DND-41 (cell line): Measurements from ENCODE around the gene NFATC2.

Experiments
- ATAC-seq: fragments of 200-7000 bp; cut with Tn5 transposase; 3 replicates; pipeline ENCODE4 v1.9.1; 2021; ENCODE audit warnings: low read depth; ENCODE audit not compliant: insufficient read depth
- DNase-seq: peaks from one replicate; pipeline ENCODE4 v3.0.0-alpha.2; 2020
- H2AFZ ChIP-seq: 2 replicates; pipeline ENCODE4 v1.6.0; 2012; ENCODE audit warnings: low read depth, low read length
- H3K27ac ChIP-seq: 2 replicates; pipeline ENCODE4 v1.5.1; 2012; ENCODE audit warnings: low read length, inconsistent platforms
- H3K27me3 ChIP-seq: fragments of 200-600 bp; sonication (generic); 2 replicates; pipeline ENCODE4 v1.6.0; 2012; ENCODE audit warnings: low read length, mild to moderate bottlenecking, inconsistent platforms; ENCODE audit not compliant: insufficient read depth, poor library complexity
- H3K36me3 ChIP-seq: 2 replicates; pipeline ENCODE4 v1.5.1; 2012; ENCODE audit warnings: low read length, inconsistent platforms; ENCODE audit not compliant: insufficient read depth
- H3K4me1 ChIP-seq: 2 replicates; pipeline ENCODE4 v1.5.1; 2012; ENCODE audit warnings: mild to moderate bottlenecking, low read length; ENCODE audit not compliant: insufficient read depth
- H3K4me2 ChIP-seq: 2 replicates; pipeline ENCODE4 v1.6.0; 2012; ENCODE audit warnings: mild to moderate bottlenecking, moderate library complexity, low read length, inconsistent platforms; ENCODE audit not compliant: insufficient read depth
- H3K4me3 ChIP-seq, 2 experiments: fragments of 200-600 bp in 1 of 2; shearing (Covaris generic) in 1 of 2; 2 replicates each; pipeline ENCODE4 v1.5.1; 2012 to 2016; ENCODE audit warnings: inconsistent platforms in 2 of 2, low read length in 2 of 2, mild to moderate bottlenecking in 2 of 2, low read depth in 1 of 2, moderate library complexity in 1 of 2
- H3K79me2 ChIP-seq: 2 replicates; pipeline ENCODE4 v1.6.0; 2012; ENCODE audit warnings: low read length, inconsistent platforms; ENCODE audit not compliant: insufficient read depth
- H3K9ac ChIP-seq: 2 replicates; pipeline ENCODE4 v1.6.0; 2012; ENCODE audit warnings: low read depth, mild to moderate bottlenecking, inconsistent platforms, low read length, moderate library complexity
- H3K9me3 ChIP-seq: 2 replicates; pipeline ENCODE4 v1.5.1; 2012; ENCODE audit warnings: low read length, moderate library complexity, mild to moderate bottlenecking, inconsistent platforms; ENCODE audit not compliant: insufficient read depth, severe bottlenecking
- H4K20me1 ChIP-seq: 2 replicates; pipeline ENCODE4 v1.6.0; 2012; ENCODE audit warnings: low read length; ENCODE audit not compliant: insufficient read depth
- EZH2 ChIP-seq: IDR thresholded peaks from 3 replicates; pipeline ENCODE4 v1.6.1; 2012; ENCODE audit warnings: borderline replicate concordance, low read depth, mild to moderate bottlenecking, moderate library complexity, low read length, inconsistent platforms; ENCODE audit not compliant: severe bottlenecking
- TF ChIP-seq, protein P1 (sequence below): IDR thresholded peaks from 2 replicates; pipeline ENCODE4 v1.5.1; 2012; ENCODE audit warnings: borderline replicate concordance, low read length, moderate library complexity, mild to moderate bottlenecking; ENCODE audit not compliant: poor library complexity, severe bottlenecking; ENCODE audit errors: extremely low read depth

Gene NFATC2

DNA sequence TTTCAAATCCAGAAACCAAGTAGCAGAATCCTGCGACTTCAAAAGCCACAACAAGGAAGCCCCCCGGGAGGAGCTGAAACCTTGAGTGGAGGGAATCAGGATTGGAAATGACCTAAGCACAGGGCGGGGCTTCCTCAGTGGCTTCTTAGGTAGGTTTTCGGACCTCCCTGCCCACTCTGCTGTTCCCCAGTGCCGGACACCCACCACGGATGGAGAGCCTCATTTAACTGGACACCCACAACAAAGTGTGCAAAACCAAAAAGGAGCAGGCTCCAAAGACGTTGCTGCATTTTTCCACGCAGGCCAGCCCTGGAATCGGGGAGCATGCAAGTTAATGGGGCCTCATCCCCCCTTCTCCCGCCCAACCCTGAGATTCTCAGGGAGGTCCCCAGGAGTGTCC is 144.4 kb downstream of the NFATC2 start:
- no peaks in the 10 kb centered on the region for H3K36me3 ChIP-seq
- DNase-seq: no peak
- H3K79me2 ChIP-seq: no peaks in the 10 kb centered on the region
- TF ChIP-seq, protein P1, sequence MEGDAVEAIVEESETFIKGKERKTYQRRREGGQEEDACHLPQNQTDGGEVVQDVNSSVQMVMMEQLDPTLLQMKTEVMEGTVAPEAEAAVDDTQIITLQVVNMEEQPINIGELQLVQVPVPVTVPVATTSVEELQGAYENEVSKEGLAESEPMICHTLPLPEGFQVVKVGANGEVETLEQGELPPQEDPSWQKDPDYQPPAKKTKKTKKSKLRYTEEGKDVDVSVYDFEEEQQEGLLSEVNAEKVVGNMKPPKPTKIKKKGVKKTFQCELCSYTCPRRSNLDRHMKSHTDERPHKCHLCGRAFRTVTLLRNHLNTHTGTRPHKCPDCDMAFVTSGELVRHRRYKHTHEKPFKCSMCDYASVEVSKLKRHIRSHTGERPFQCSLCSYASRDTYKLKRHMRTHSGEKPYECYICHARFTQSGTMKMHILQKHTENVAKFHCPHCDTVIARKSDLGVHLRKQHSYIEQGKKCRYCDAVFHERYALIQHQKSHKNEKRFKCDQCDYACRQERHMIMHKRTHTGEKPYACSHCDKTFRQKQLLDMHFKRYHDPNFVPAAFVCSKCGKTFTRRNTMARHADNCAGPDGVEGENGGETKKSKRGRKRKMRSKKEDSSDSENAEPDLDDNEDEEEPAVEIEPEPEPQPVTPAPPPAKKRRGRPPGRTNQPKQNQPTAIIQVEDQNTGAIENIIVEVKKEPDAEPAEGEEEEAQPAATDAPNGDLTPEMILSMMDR: no peak
- TF ChIP-seq EZH2: no peak
- H3K4me1 ChIP-seq: no peaks in the 10 kb centered on the region
- no peaks in the 10 kb centered on the region for H3K9me3 ChIP-seq
- no peak overlapping the region for H3K4me2 ChIP-seq
- H3K4me3 ChIP-seq: no peak overlapping the region
- no peak for ATAC-seq
- H3K27me3 ChIP-seq: peaks cover under 1% of the 10 kb centered on the region
- H3K27ac ChIP-seq: no peak overlapping the region
- H3K9ac ChIP-seq: no peak overlapping the region
- H4K20me1 ChIP-seq: no peaks in the 10 kb centered on the region
- H2AFZ ChIP-seq: no peak overlapping the region

DNA sequence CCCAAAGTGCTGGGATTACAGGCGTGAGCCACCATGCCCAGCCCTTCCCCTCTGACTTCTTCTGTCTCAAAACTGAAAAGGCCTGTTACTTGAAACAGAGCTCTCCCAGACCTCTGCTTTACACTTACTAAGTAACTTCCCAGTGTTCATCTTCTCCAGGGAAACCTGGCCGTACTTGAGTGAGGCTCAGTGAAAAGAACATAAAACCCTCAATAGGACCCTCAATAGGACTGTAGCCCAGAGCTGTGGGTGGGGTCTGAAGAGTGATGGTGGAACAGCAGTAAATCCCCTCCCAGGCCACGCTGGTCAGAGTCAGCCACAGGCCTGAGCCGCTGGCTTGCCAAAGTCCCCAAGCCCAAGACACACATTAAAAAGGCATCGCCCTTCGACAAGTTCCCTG is 145.4 kb downstream of the NFATC2 start:
- H3K27me3 ChIP-seq: peaks cover 4% of the 10 kb centered on the region
- TF ChIP-seq, protein P1: no peak
- TF ChIP-seq EZH2: no peak
- no peaks in the 10 kb centered on the region for H3K9me3 ChIP-seq
- H3K27ac ChIP-seq: no peak overlapping the region
- DNase-seq (no peak), ATAC-seq (no peak)
- H3K79me2 ChIP-seq: no peaks in the 10 kb centered on the region
- H3K4me3 ChIP-seq: no peak overlapping the region
- no peaks in the 10 kb centered on the region for H3K4me1 ChIP-seq
- no peaks in the 10 kb centered on the region for H4K20me1 ChIP-seq
- H3K4me2 ChIP-seq: no peak overlapping the region
- no peak overlapping the region for H3K9ac ChIP-seq
- no peak overlapping the region for H2AFZ ChIP-seq
- H3K36me3 ChIP-seq: no peaks in the 10 kb centered on the region

DNA sequence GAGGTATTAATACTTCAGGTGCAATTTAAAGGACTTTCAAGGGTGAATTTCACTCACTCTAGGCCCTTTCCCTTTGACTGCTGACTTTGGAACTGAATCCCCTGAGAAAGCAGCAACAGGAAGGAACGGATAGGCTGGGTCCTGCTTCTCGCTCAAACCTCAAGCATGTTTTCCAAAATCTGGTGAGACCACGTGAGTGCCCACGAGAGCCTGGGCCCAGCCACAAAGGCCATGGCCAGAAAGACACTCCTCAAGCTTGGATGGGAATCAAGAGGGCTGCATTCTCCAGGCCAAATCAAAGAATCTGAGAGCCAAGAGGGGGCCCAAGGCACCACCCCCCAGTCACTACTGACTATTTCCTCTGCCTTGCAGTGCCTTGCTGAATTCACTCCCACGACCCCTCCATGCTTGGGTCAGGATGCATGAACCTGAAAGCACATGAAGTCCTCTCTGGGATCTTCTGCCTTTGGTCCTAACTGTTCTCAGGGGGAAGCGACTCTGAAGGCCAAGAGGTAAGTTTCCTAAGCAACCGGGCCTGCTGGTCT is 146.1 kb downstream of the NFATC2 start:
- ATAC-seq (no peak), DNase-seq (no peak)
- TF ChIP-seq, protein P1: no peak
- TF ChIP-seq EZH2: no peak
- H3K4me2 ChIP-seq: no peak overlapping the region
- H3K9ac ChIP-seq: no peak overlapping the region
- H3K27ac ChIP-seq: no peak overlapping the region
- no peaks in the 10 kb centered on the region for H4K20me1 ChIP-seq
- H3K4me1 ChIP-seq: no peaks in the 10 kb centered on the region
- H3K36me3 ChIP-seq: no peaks in the 10 kb centered on the region
- no peaks in the 10 kb centered on the region for H3K9me3 ChIP-seq
- H3K79me2 ChIP-seq: no peaks in the 10 kb centered on the region
- H3K27me3 ChIP-seq: peaks cover 4% of the 10 kb centered on the region
- no peak overlapping the region for H3K4me3 ChIP-seq
- no peak overlapping the region for H2AFZ ChIP-seq

DNA sequence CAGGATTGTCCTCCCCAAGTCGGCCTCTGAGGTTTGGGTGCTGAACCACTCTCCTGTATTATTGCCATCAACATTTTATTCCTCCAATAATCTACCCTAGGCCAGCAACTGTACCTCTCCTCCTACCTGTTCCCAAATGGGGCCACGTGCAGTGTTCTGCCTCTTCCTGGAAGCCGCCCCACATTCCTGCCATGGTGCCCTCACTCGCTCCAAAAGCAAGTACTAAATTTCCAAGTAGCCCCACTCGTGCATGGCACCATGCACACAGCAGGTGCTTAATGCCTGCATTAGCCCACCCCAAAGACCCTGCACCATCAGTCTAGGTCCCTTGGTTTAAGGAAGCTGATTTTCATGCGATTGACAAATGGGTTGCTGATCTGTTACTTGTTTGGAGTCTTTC is 147.8 kb downstream of the NFATC2 start:
- Histone ChIP-seq H3K9ac (no peak overlapping the region), H3K27ac (no peak overlapping the region), H3K79me2 (no peaks in the 10 kb centered on the region), H3K9me3 (no peaks in the 10 kb centered on the region), H3K4me2 (no peak overlapping the region), H3K4me3 (no peak overlapping the region), H3K27me3 (peaks cover 4% of the 10 kb centered on the region), H4K20me1 (no peaks in the 10 kb centered on the region), H3K4me1 (no peaks in the 10 kb centered on the region), H2AFZ (no peak overlapping the region), H3K36me3 (no peaks in the 10 kb centered on the region)
- TF ChIP-seq EZH2: no peak
- TF ChIP-seq, protein P1: no peak
- ATAC-seq (no peak), DNase-seq (no peak)
